H9 (cell line): ENCODE data around the gene CCDC78. TPM values are rescaled to one million over a fixed set of nuclear protein-coding genes. Genes with fewer than 3 reads are reported as not detected.
A peak's percentile ranks its signal among the peaks of the same experiment; 100 is the strongest.

Experiments
- DNase-seq: peaks from one replicate; pipeline ENCODE4 v3.0.0-alpha.2; 2017
- H2AFZ ChIP-seq: one replicate; pipeline ENCODE4 v1.6.1; 2013; ENCODE audit warnings: mild to moderate bottlenecking, low read length, control low read depth, moderate library complexity
- H2AK5ac ChIP-seq: 2 replicates; pipeline ENCODE4 v1.6.1; 2013; ENCODE audit warnings: low read length, control low read depth, mixed read lengths; ENCODE audit not compliant: insufficient read length
- H2BK120ac ChIP-seq: one replicate; pipeline ENCODE4 v1.6.1; 2013; ENCODE audit warnings: low read depth, mild to moderate bottlenecking, low read length, control low read depth, inconsistent platforms; ENCODE audit not compliant: poor library complexity, severe bottlenecking
- H2BK12ac ChIP-seq: 2 replicates; pipeline ENCODE4 v1.6.1; 2013; ENCODE audit warnings: low read length, control low read depth, mixed read lengths, low read depth; ENCODE audit not compliant: insufficient read length
- H2BK15ac ChIP-seq: 2 replicates; pipeline ENCODE4 v1.6.1; 2013; ENCODE audit warnings: low read depth, low read length, control low read depth
- H2BK20ac ChIP-seq: one replicate; pipeline ENCODE4 v1.6.1; 2013; ENCODE audit warnings: low read depth, mild to moderate bottlenecking, low read length, control low read depth, inconsistent platforms; ENCODE audit not compliant: poor library complexity, severe bottlenecking
- H2BK5ac ChIP-seq: 2 replicates; pipeline ENCODE4 v1.6.1; 2013; ENCODE audit warnings: low read length, control low read depth, mixed read lengths; ENCODE audit not compliant: insufficient read length
- H3K14ac ChIP-seq: 2 replicates; pipeline ENCODE4 v1.6.1; 2013; ENCODE audit warnings: low read length, control low read depth; ENCODE audit not compliant: insufficient read depth
- H3K18ac ChIP-seq: 2 replicates; pipeline ENCODE4 v1.6.1; 2013; ENCODE audit warnings: low read depth, mild to moderate bottlenecking, mixed read lengths, low read length, control low read depth; ENCODE audit not compliant: insufficient read length
- H3K23ac ChIP-seq: 2 replicates; pipeline ENCODE4 v1.6.1; 2013; ENCODE audit warnings: low read length, control low read depth, mixed read lengths, low read depth; ENCODE audit not compliant: insufficient read length
- H3K23me2 ChIP-seq: 2 replicates; pipeline ENCODE4 v1.6.1; 2013; ENCODE audit warnings: low read depth, mild to moderate bottlenecking, mixed read lengths, low read length, control low read depth; ENCODE audit not compliant: insufficient read length, poor library complexity, severe bottlenecking
- H3K27ac ChIP-seq: 2 replicates; pipeline ENCODE4 v1.5.1; 2013; ENCODE audit warnings: low read length, control low read depth, mixed read lengths, low read depth; ENCODE audit not compliant: insufficient read length
- H3K27me3 ChIP-seq: 2 replicates; pipeline ENCODE4 v1.6.1; 2013; ENCODE audit warnings: low read length, control low read depth, inconsistent platforms; ENCODE audit not compliant: insufficient read depth
- H3K4ac ChIP-seq: 2 replicates; pipeline ENCODE4 v1.6.1; 2013; ENCODE audit warnings: low read depth, mild to moderate bottlenecking, control low read depth, inconsistent platforms, low read length, moderate library complexity
- H3K4me1 ChIP-seq: 2 replicates; pipeline ENCODE4 v1.6.1; 2013; ENCODE audit warnings: low read length, control low read depth, inconsistent platforms; ENCODE audit not compliant: insufficient read depth
- H3K4me2 ChIP-seq: 2 replicates; pipeline ENCODE4 v1.6.1; 2013; ENCODE audit warnings: low read length, control low read depth, mixed read lengths; ENCODE audit not compliant: insufficient read length, insufficient read depth
- H3K56ac ChIP-seq: 2 replicates; pipeline ENCODE4 v1.6.1; 2013; ENCODE audit warnings: low read depth, mild to moderate bottlenecking, mixed read lengths, low read length, control low read depth; ENCODE audit not compliant: insufficient read length
- H3K79me1 ChIP-seq: 2 replicates; pipeline ENCODE4 v1.6.1; 2013; ENCODE audit warnings: low read depth, mild to moderate bottlenecking, moderate library complexity, low read length, control low read depth, inconsistent platforms; ENCODE audit not compliant: insufficient read depth, poor library complexity, severe bottlenecking
- H3K79me2 ChIP-seq: 2 replicates; pipeline ENCODE4 v1.6.1; 2013; ENCODE audit warnings: low read length, control low read depth, inconsistent platforms; ENCODE audit not compliant: insufficient read depth
- H3K9ac ChIP-seq: 2 replicates; pipeline ENCODE4 v1.6.1; 2013; ENCODE audit warnings: low read length, control low read depth, mixed read lengths; ENCODE audit not compliant: insufficient read length; ENCODE audit errors: extremely low read depth
- H3K9me3 ChIP-seq: one replicate; pipeline ENCODE4 v1.6.1; 2013; ENCODE audit warnings: low read depth, low read length, inconsistent platforms; ENCODE audit not compliant: control insufficient read depth
- H3T11ph ChIP-seq: one replicate; pipeline ENCODE4 v1.6.1; 2013; ENCODE audit warnings: mild to moderate bottlenecking, low read length, control low read depth, inconsistent platforms
- H4K20me1 ChIP-seq: one replicate; pipeline ENCODE4 v1.6.1; 2013; ENCODE audit not compliant: control insufficient read depth, insufficient read length, insufficient read depth
- H4K5ac ChIP-seq: 2 replicates; pipeline ENCODE4 v1.6.1; 2013; ENCODE audit warnings: low read depth, mild to moderate bottlenecking, mixed read lengths, low read length, control low read depth; ENCODE audit not compliant: insufficient read length
- H4K8ac ChIP-seq: replicated peaks from 2 replicates; pipeline ENCODE4 v1.6.1; 2013; ENCODE audit warnings: low read length, control low read depth, mixed read lengths, low read depth; ENCODE audit not compliant: insufficient read length
- H4K91ac ChIP-seq: 2 replicates; pipeline ENCODE4 v1.6.1; 2013; ENCODE audit warnings: low read depth, mild to moderate bottlenecking, moderate library complexity, mixed read lengths, low read length, control low read depth; ENCODE audit not compliant: insufficient read length
- H3K27ac Mint-ChIP-seq, 3 experiments: 2 replicates in 2 of 3; 3 replicates in 1 of 3; pipeline ENCODE4 v1.8.0; 2020 to 2021; ENCODE audit warnings: mixed read lengths in 3 of 3, mild to moderate bottlenecking in 1 of 3, moderate library complexity in 1 of 3
- H3K27me3 Mint-ChIP-seq: 2 replicates; pipeline ENCODE4 v1.8.0; 2021; ENCODE audit warnings: low read depth, mild to moderate bottlenecking, moderate library complexity, mixed read lengths
- H3K36me3 Mint-ChIP-seq, 3 experiments: 2 replicates in 2 of 3; 3 replicates in 1 of 3; pipeline ENCODE4 v1.8.0; 2020 to 2021; ENCODE audit warnings: low read depth in 3 of 3, mixed read lengths in 3 of 3; ENCODE audit not compliant: insufficient read depth in 1 of 3
- H3K4me1 Mint-ChIP-seq, 2 experiments: 2 replicates each; pipeline ENCODE4 v1.8.0; 2020; ENCODE audit warnings: mixed read lengths in 2 of 2
- H3K4me3 Mint-ChIP-seq, 2 experiments: 2 replicates in 1 of 2; 3 replicates in 1 of 2; pipeline ENCODE4 v1.8.0; 2020 to 2021; ENCODE audit warnings: mild to moderate bottlenecking in 2 of 2, mixed read lengths in 2 of 2, moderate library complexity in 1 of 2
- H3K9me3 Mint-ChIP-seq, 2 experiments: 2 replicates in 1 of 2; 3 replicates in 1 of 2; pipeline ENCODE4 v1.8.0; 2020; ENCODE audit warnings: mild to moderate bottlenecking in 2 of 2, mixed read lengths in 2 of 2, moderate library complexity in 1 of 2
- CTCF ChIP-seq: fragments of 200-600 bp; sonication (generic); conservative IDR thresholded peaks from 3 replicates; pipeline ENCODE4 v1.8.0; 2021; ENCODE audit warnings: antibody characterized with exemption, mild to moderate bottlenecking
- WGBS: extraction: QIAGEN DNeasy Blood & Tissue Kit; methylation state at CpG from one replicate; pipeline ENCODE4 v1.1.7; 2013; ENCODE audit warnings: missing lambda C conversion rate, low lambda C conversion rate, mixed read lengths; ENCODE audit not compliant: insufficient read length; ENCODE audit errors: extremely low coverage; 5-methylcytosine and 5-hydroxymethylcytosine counted together
- total RNA-seq: library from RNA; stranded (reverse); gene quantifications from 2 replicates; pipeline ENCODE4 v1.2.1, GENCODE V29; 2021

The CCDC78 gene
- total RNA-seq, 1 experiment from 2014 or later = 12.1 TPM

- no peak overlapping the region for H3K27ac Mint-ChIP-seq
- H3K4me3 Mint-ChIP-seq = peak overlapping the region in 1 of 2 experiments; percentile 40; a peak in 1 of 5 replicates
- H3K27me3 ChIP-seq = no peaks in the 10 kb centered on the region
- H3K79me1 ChIP-seq = no peaks in the 10 kb centered on the region
- H4K5ac ChIP-seq = no peak overlapping the region
- peaks cover 13% of the 10 kb centered on the region for H3K23me2 ChIP-seq
- H3K36me3 Mint-ChIP-seq = peaks cover 0 to 5% (median 3%) of the 10 kb centered on the region in 3 experiments; a peak in 1 of 7 replicates
- no peak overlapping the region for H4K91ac ChIP-seq
- no peak overlapping the region for H2BK15ac ChIP-seq
- no peak overlapping the region for H3T11ph ChIP-seq
- H3K9me3 ChIP-seq = no peaks in the 10 kb centered on the region
- H3K4ac ChIP-seq = no peak overlapping the region
- H2BK5ac ChIP-seq = no peak overlapping the region
- no peak overlapping the region for H2BK12ac ChIP-seq
- H3K4me1 Mint-ChIP-seq = no peaks in the 10 kb centered on the region
- no peak for TF ChIP-seq CTCF
- no peak for DNase-seq
- H3K23ac ChIP-seq = no peak overlapping the region
- no peak overlapping the region for H4K8ac ChIP-seq
- no peak overlapping the region for H2BK120ac ChIP-seq
- H3K56ac ChIP-seq = no peak overlapping the region
- no peak overlapping the region for H3K14ac ChIP-seq
- H2BK20ac ChIP-seq = no peak overlapping the region
- peaks cover 14% of the 10 kb centered on the region for H3K27me3 Mint-ChIP-seq
- H4K20me1 ChIP-seq = no peaks in the 10 kb centered on the region
- H2AFZ ChIP-seq = no peak overlapping the region
- H3K9me3 Mint-ChIP-seq = no peaks in the 10 kb centered on the region
- H3K4me1 ChIP-seq = no peaks in the 10 kb centered on the region
- H3K79me2 ChIP-seq = no peaks in the 10 kb centered on the region
- no peak overlapping the region for H3K18ac ChIP-seq
- H2AK5ac ChIP-seq = no peak overlapping the region
- no peak overlapping the region for H3K4me2 ChIP-seq
- no peak overlapping the region for H3K27ac ChIP-seq
- H3K9ac ChIP-seq = no peak overlapping the region
- no CpG with 5 or more reads among the region's 23 CpGs for WGBS
These were observed 618 bp downstream of the CCDC78 start for GRCh38 chr16:725463-726187.
